ENCODE data around the gene ESRP2. TPM values are rescaled to one million over a fixed set of nuclear protein-coding genes. Genes with fewer than 3 reads are reported as not detected.

ESRP2 gene
- total and polyA plus RNA-seq, 9 of the 15 experiments (the other 6 are each of a cell fraction or from before 2014, with no cell fraction given), result 0.05 to 0.15 (median 0.07) TPM; not detected in 6

- TF ChIP-seq ZNF609 (CRISPR knock-in tag; IDR thresholded peaks at IDR 0.05; ENCODE audit: borderline replicate concordance), result no peak
- no peak; the same call in 1 of the 2 replicates for TF ChIP-seq HOMEZ (CRISPR knock-in tag; IDR thresholded peaks at IDR 0.05)
- TF ChIP-seq ZNF76 (CRISPR knock-in tag; IDR thresholded peaks at IDR 0.05; ENCODE audit: borderline replicate concordance), result no peak
- peak; percentile 89 for TF ChIP-seq RBFOX2 (IDR thresholded peaks at IDR 0.05; ENCODE audit: low read depth, low read length)
- TF ChIP-seq BCOR (IDR thresholded peaks at IDR 0.05), result peak; percentile 66
- TF ChIP-seq MAZ (CRISPR knock-in tag; conservative IDR thresholded peaks at IDR 0.05 in 1 of 2, IDR thresholded peaks at IDR 0.05 in 1 of 2), result peak; percentile 88 to 90
- TF ChIP-seq ZNF347 (CRISPR knock-in tag; IDR thresholded peaks at IDR 0.05; ENCODE audit: low read depth), result no peak
- TF ChIP-seq XRCC4 (IDR thresholded peaks at IDR 0.05; ENCODE audit: extremely low read depth, insufficient read depth, insufficient read length), result no peak
- no peak for TF ChIP-seq LEF1 (IDR thresholded peaks at IDR 0.05)
- peak; percentile 90; the same call in 1 of the 2 replicates for TF ChIP-seq PHF8 (IDR thresholded peaks at IDR 0.05; ENCODE audit: borderline replicate concordance, low read length)
- TF ChIP-seq U2AF2 (optimal IDR thresholded peaks at IDR 0.05; ENCODE audit: low read depth, low read length), result no peak
- TF ChIP-seq GATAD2B (IDR thresholded peaks at IDR 0.05; ENCODE audit: borderline replicate concordance), result peak; percentile 99
- TF ChIP-seq KLF16 (IDR thresholded peaks at IDR 0.05), result 0 out of 2 replicates have a peak, but pooled peaks have one; percentile 37
- TF ChIP-seq ZNF274 (IDR thresholded peaks at IDR 0.05; ENCODE audit: borderline replicate concordance, low read depth, low read length), result 0 out of 2 replicates have a peak, but pooled peaks have one; percentile 27
- no peak for TF ChIP-seq SFPQ (IDR thresholded peaks at IDR 0.05; ENCODE audit: low read depth, low read length)
These were observed 28.5 kb upstream of the ESRP2 start, which contains the start of gene SLC7A6 (continued) for GRCh38 chr16:68264128-68265077.

All from K562 (cell line).